GM18861 (cell line): ENCODE data around the gene TNRC6B.
"Not testable (repeated sequence)": the region's sequence is repeated elsewhere in the genome, so short reads cannot be mapped to it uniquely, and the experiment has no call there.

Source experiments
- ATAC-seq: cut with Tn5 transposase; IDR thresholded peaks from one replicate; pipeline ENCODE4 v1.9.1; 2021; ENCODE audit not compliant: unreplicated experiment

The TNRC6B gene

GRCh38 chr22:40183029-40183581 lies 5.4 kb downstream of the TNRC6B start:
- ATAC-seq, result no peak

GRCh38 chr22:40183603-40184002 lies 5.9 kb downstream of the TNRC6B start:
- not testable (repeated sequence) for ATAC-seq

- no peak for ATAC-seq
These were observed 9.7 kb downstream of the TNRC6B start for GRCh38 chr22:40187389-40187788.

- no peak for ATAC-seq
These were observed 12.3 kb downstream of the TNRC6B start for GRCh38 chr22:40189997-40190396.

GRCh38 chr22:40190501-40190900 lies 12.8 kb downstream of the TNRC6B start:
- no peak for ATAC-seq

GRCh38 chr22:40193429-40194421 lies 16.0 kb downstream of the TNRC6B start:
- no peak for ATAC-seq

- ATAC-seq, result no peak
These were observed 16.9 kb downstream of the TNRC6B start for GRCh38 chr22:40194656-40195055.

GRCh38 chr22:40196628-40197360 lies 19.1 kb downstream of the TNRC6B start:
- ATAC-seq, result no peak

- ATAC-seq, result not testable (repeated sequence)
These were observed 19.7 kb downstream of the TNRC6B start for GRCh38 chr22:40197421-40197820.

- ATAC-seq, result no peak
These were observed 21.0 kb downstream of the TNRC6B start for GRCh38 chr22:40198733-40199132.

- no peak for ATAC-seq
These were observed 21.5 kb downstream of the TNRC6B start for GRCh38 chr22:40199223-40199622.

- no peak for ATAC-seq
These were observed 22.1 kb downstream of the TNRC6B start for GRCh38 chr22:40199852-40200251.

GRCh38 chr22:40200795-40201530 lies 23.2 kb downstream of the TNRC6B start:
- no peak for ATAC-seq

- no peak for ATAC-seq
These were observed 24.7 kb downstream of the TNRC6B start for GRCh38 chr22:40202225-40202944.

- ATAC-seq, result no peak
These were observed 25.8 kb downstream of the TNRC6B start for GRCh38 chr22:40203572-40203971.

- no peak for ATAC-seq
These were observed 26.8 kb downstream of the TNRC6B start for GRCh38 chr22:40204321-40205116.

- ATAC-seq, result no peak
These were observed 28.8 kb downstream of the TNRC6B start for GRCh38 chr22:40206561-40206960.

GRCh38 chr22:40210818-40211217 lies 33.1 kb downstream of the TNRC6B start:
- peak; percentile 68 for ATAC-seq

- no peak for ATAC-seq
These were observed 33.8 kb downstream of the TNRC6B start for GRCh38 chr22:40211476-40212054.
